Activated T-cell treated with anti-CD3 and anti-CD28 coated beads, Interleukin-2, amount 50 U/mL, for 24 hours (primary cell): ENCODE results near the gene C22orf39.

ENCODE experiments used
- DNase-seq: peaks from one replicate; pipeline ENCODE4 v3.0.0-alpha.2; 2020
- H3K27ac Mint-ChIP-seq: 2 replicates; pipeline ENCODE4 v1.8.0; 2020; ENCODE audit warnings: mild to moderate bottlenecking, mixed read lengths
- H3K27me3 Mint-ChIP-seq: 2 replicates; pipeline ENCODE4 v1.8.0; 2020; ENCODE audit warnings: mixed read lengths
- H3K36me3 Mint-ChIP-seq: 2 replicates; pipeline ENCODE4 v1.8.0; 2020; ENCODE audit warnings: low read depth, mixed read lengths
- H3K4me1 Mint-ChIP-seq: 2 replicates; pipeline ENCODE4 v1.8.0; 2020; ENCODE audit warnings: low read depth, mixed read lengths
- H3K4me3 Mint-ChIP-seq: 2 replicates; pipeline ENCODE4 v1.8.0; 2020; ENCODE audit warnings: mild to moderate bottlenecking, moderate library complexity, mixed read lengths
- H3K9me3 Mint-ChIP-seq: 2 replicates; pipeline ENCODE4 v1.8.0; 2020; ENCODE audit warnings: mixed read lengths

Gene C22orf39

GRCh38 chr22:19480173-19480568 lies 32.7 kb upstream of the C22orf39 start:
- Mint-ChIP-seq H3K9me3 (no peaks in the 10 kb centered on the region), H3K36me3 (peaks cover 77% of the 10 kb centered on the region), H3K27ac (peak overlapping the region; percentile 100), H3K27me3 (no peaks in the 10 kb centered on the region), H3K4me1 (peaks cover 48% of the 10 kb centered on the region), H3K4me3 (peak overlapping the region; percentile 100)
- DNase-seq = no peak

DNA sequence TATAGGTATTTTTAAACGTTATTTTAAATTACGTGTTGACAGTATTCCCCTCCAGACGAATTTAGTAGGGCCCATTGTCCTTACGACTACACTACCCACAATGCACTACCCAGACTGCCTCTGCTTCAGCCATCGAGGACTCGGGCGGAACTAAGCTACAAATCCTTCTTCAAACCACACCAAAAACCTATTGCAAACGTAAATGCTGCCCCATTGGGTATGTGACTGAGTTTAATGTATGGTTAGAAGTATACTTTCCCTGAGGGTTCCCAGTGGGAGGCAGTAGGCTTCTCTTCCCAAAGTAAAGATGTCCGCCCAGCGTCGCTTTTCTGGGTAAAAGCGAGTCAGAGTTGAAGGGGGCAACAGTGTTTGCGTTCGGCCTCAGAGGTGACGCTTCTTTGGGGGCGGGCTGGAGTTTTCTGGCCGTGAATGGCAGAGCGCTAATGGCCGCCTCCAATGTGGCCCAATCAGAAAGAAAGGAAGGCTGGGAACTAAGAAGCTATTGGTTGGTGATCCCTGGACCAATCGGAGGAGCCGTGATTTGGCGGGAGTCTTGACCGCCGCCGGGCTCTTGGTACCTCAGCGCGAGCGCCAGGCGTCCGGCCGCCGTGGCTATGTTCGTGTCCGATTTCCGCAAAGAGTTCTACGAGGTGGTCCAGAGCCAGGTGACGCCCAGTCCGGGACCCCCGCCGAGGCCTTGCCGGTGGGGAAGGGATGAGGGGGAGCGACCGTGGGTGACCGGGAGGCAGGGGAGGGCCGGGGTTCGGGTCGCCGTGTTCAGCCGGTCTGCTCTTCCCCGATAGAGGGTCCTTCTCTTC lies 32.1 kb upstream of the C22orf39 start, which contains the start of gene CDC45:
Gene CDC45, plus strand, starts transcription at position 566 of the 818 bp plus-strand sequence. Its CDS starts 49 bp downstream, at position 615.
- Mint-ChIP-seq H3K27me3 (no peaks in the 10 kb centered on the region), H3K4me3 (peak within 1 kb of the TSS; percentile 100), H3K9me3 (no peaks in the 10 kb centered on the region), H3K36me3 (peaks cover 76% of the 10 kb centered on the region), H3K4me1 (peaks cover 47% of the 10 kb centered on the region), H3K27ac (peak within 1 kb of the TSS; percentile 100)
- peak; percentile 91 for DNase-seq

DNA sequence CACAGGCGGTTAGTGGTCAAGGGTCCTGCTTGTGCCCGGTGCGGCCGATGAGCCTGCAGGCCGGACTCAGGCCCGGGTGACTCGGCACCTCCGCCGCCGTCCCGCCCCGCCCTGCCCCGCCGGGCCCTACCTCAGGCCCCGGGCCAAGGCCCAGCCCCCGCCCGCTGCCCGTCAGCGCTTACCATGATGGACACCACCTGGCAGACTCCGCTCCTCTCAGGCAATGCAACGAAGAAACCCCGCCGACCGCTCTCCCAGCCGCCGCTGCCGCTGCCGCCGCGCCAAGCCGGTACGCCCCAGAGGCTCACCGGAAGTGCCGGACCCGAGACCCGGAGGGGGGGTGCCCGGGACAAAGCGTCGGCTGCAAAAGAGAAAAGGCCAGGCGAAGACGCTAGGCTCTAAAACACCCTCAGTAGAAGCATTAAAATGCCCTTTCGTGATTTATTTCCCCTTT lies 31.4 kb upstream of the C22orf39 start, which contains the start of gene UFD1:
Gene UFD1, minus strand, starts transcription at position 293 of the 454 bp plus-strand sequence. Its CDS starts 108 bp downstream, at position 185.
- Mint-ChIP-seq H3K27ac (peak within 1 kb of the TSS; percentile 100), H3K4me3 (peak within 1 kb of the TSS; percentile 100), H3K36me3 (peaks cover 74% of the 10 kb centered on the region), H3K27me3 (no peaks in the 10 kb centered on the region), H3K9me3 (no peaks in the 10 kb centered on the region), H3K4me1 (peaks cover 46% of the 10 kb centered on the region)
- DNase-seq = peak; percentile 87

- peak overlapping the region; percentile 100 for H3K4me3 Mint-ChIP-seq
- peaks cover 41% of the 10 kb centered on the region for H3K4me1 Mint-ChIP-seq
- no peak for DNase-seq
- no peaks in the 10 kb centered on the region for H3K27me3 Mint-ChIP-seq
- no peaks in the 10 kb centered on the region for H3K9me3 Mint-ChIP-seq
- peak overlapping the region; percentile 87 for H3K27ac Mint-ChIP-seq
- peaks cover 74% of the 10 kb centered on the region for H3K36me3 Mint-ChIP-seq
Observed at GRCh38 chr22:19478045-19478900, 30.8 kb upstream of the C22orf39 start.

DNA sequence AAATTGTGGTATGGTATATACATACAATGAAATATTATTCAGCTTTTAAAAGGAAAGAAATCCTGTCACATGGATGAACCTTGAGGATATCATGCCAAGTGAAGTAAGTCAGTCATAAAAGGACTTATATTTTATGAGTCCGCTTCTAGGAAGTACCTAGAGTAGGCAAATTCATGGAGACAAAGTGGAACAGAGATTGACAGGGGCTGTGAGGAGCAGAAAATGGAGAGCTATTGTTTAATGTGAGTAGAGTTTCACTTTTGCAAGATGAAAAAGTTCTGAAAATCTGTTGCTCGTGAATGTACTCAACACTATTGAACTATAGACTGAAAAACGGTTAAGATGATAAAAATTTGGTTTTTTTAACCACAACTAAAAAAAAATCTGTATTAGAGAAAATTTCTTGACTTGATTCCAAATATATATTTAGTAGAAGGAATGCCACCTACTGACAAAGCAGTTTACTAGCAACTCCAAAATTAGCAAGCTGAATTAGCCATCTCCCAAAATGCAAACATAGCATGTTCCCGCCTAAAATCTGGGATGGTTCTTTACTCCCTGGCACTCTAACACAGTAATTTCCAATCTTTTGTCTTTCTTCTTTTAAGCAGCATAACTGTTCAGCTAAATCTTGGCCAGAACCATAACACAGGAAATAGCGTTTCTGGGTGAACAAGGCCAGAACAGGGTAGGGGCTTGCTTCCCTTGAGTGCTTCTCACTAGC lies 30.0 kb upstream of the C22orf39 start:
- Mint-ChIP-seq H3K36me3 (peaks cover 74% of the 10 kb centered on the region), H3K27ac (peak overlapping the region; percentile 87), H3K4me3 (peak overlapping the region; percentile 100), H3K4me1 (peaks cover 35% of the 10 kb centered on the region), H3K9me3 (no peaks in the 10 kb centered on the region), H3K27me3 (no peaks in the 10 kb centered on the region)
- DNase-seq = no peak

- no peaks in the 10 kb centered on the region for H3K27me3 Mint-ChIP-seq
- no peaks in the 10 kb centered on the region for H3K9me3 Mint-ChIP-seq
- peak overlapping the region; percentile 68 for H3K27ac Mint-ChIP-seq
- peaks cover 35% of the 10 kb centered on the region for H3K4me1 Mint-ChIP-seq
- no peak overlapping the region for H3K4me3 Mint-ChIP-seq
- H3K36me3 Mint-ChIP-seq = peaks cover 78% of the 10 kb centered on the region
- DNase-seq = no peak
Observed at GRCh38 chr22:19476023-19476422, 28.5 kb upstream of the C22orf39 start.

DNA sequence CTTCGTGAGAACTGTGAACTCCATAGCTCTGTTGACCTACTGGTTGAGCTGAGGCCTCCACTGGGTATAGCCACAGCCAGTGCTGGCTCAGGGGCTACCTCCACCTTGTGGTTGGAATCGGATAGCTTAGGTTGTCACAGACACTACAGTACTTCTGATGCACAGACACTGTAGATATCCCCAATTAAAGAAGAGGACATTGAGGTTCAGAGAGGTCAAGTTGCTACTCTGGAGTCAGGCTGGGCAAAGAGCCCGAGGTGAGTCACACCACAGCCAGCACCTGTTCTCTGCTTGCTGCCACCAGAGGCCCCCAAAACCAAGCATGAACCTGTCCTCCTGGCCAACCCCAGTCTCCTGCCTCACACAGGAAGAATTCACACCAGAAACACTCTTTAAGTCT lies 26.1 kb upstream of the C22orf39 start:
- Mint-ChIP-seq H3K36me3 (peaks cover 86% of the 10 kb centered on the region), H3K27me3 (no peaks in the 10 kb centered on the region), H3K4me3 (no peak overlapping the region), H3K4me1 (peaks cover 25% of the 10 kb centered on the region), H3K9me3 (no peaks in the 10 kb centered on the region), H3K27ac (no peak overlapping the region)
- no peak for DNase-seq

DNA sequence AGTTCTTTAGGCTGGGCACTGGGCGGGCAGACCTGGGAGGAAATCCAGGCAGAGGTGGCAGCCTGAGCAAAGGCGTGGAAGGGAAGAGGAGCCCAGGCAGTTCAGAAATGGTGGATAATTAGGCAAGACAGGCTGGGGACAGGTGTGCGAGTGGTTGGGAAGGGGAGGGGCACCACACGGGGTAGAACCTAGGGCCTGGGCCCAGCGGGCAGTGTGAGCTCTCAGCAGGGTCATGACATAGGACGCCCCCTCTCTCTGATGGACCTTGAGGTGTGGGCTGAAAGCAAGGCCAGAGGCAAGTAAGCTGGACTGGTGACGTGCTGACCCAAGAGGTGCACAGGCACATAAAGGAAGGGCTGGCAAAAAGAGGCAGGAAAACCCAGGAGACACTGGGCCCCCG lies 24.7 kb upstream of the C22orf39 start:
- peaks cover 90% of the 10 kb centered on the region for H3K36me3 Mint-ChIP-seq
- no peak for DNase-seq
- no peaks in the 10 kb centered on the region for H3K27me3 Mint-ChIP-seq
- H3K27ac Mint-ChIP-seq = no peak overlapping the region
- H3K4me1 Mint-ChIP-seq = peaks cover 17% of the 10 kb centered on the region
- H3K4me3 Mint-ChIP-seq = no peak overlapping the region
- H3K9me3 Mint-ChIP-seq = no peaks in the 10 kb centered on the region

- Mint-ChIP-seq H3K27ac (no peak overlapping the region), H3K4me1 (peaks cover 14% of the 10 kb centered on the region), H3K27me3 (no peaks in the 10 kb centered on the region), H3K4me3 (no peak overlapping the region), H3K36me3 (peaks cover 94% of the 10 kb centered on the region), H3K9me3 (no peaks in the 10 kb centered on the region)
- no peak for DNase-seq
Observed at GRCh38 chr22:19471572-19471971, 24.1 kb upstream of the C22orf39 start.

DNA sequence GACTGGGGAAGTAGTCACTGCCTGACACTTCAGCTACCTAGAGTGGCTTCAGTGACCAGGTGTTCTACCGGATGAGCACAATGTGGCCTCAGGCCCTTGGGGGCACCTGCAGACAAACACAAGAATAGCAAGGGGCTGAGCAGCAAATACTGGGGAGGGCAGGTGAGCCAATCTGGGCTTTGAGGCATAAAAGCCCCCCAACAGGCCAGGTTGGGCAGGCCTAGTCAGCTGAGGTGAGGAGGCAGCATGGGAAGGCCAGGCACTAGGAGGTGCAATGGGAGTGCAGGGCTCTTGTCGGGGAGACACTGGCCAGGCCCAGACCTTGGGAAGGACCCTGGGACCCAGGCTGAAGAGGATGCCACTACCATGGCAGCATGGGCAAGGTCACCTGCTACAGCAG lies 22.5 kb upstream of the C22orf39 start:
- Mint-ChIP-seq H3K4me1 (peaks cover 2% of the 10 kb centered on the region), H3K27me3 (no peaks in the 10 kb centered on the region), H3K36me3 (peaks cover 96% of the 10 kb centered on the region), H3K4me3 (no peak overlapping the region), H3K9me3 (no peaks in the 10 kb centered on the region), H3K27ac (no peak overlapping the region)
- no peak for DNase-seq

DNA sequence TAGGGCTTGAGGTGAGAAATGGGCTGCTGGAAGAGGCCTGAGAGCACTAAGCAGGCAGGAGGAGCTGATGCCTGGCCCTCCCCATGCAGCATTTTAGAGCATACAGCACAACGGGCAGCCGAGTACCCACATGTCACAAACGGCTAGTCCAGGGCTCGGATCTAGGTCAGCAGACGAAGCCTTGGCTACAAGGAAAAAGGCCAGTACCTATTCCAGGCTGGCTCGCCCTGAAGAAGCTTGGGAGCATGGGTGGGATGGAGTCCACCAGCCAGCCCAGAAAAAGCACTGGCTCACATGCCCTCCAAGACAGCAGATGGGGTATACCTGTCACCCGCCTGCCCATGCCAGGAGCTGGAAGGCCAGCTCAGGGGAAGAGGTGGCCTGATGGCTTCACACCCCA lies 21.9 kb upstream of the C22orf39 start:
- H3K4me3 Mint-ChIP-seq = no peak overlapping the region
- no peak for DNase-seq
- peaks cover 97% of the 10 kb centered on the region for H3K36me3 Mint-ChIP-seq
- peaks cover 2% of the 10 kb centered on the region for H3K4me1 Mint-ChIP-seq
- no peak overlapping the region for H3K27ac Mint-ChIP-seq
- H3K27me3 Mint-ChIP-seq = no peaks in the 10 kb centered on the region
- H3K9me3 Mint-ChIP-seq = no peaks in the 10 kb centered on the region

GRCh38 chr22:19467912-19468311 lies 20.4 kb upstream of the C22orf39 start:
- H3K4me3 Mint-ChIP-seq = no peak overlapping the region
- H3K9me3 Mint-ChIP-seq = no peaks in the 10 kb centered on the region
- no peaks in the 10 kb centered on the region for H3K4me1 Mint-ChIP-seq
- H3K27ac Mint-ChIP-seq = no peak overlapping the region
- H3K36me3 Mint-ChIP-seq = peaks cover 97% of the 10 kb centered on the region
- DNase-seq = no peak
- H3K27me3 Mint-ChIP-seq = no peaks in the 10 kb centered on the region

DNA sequence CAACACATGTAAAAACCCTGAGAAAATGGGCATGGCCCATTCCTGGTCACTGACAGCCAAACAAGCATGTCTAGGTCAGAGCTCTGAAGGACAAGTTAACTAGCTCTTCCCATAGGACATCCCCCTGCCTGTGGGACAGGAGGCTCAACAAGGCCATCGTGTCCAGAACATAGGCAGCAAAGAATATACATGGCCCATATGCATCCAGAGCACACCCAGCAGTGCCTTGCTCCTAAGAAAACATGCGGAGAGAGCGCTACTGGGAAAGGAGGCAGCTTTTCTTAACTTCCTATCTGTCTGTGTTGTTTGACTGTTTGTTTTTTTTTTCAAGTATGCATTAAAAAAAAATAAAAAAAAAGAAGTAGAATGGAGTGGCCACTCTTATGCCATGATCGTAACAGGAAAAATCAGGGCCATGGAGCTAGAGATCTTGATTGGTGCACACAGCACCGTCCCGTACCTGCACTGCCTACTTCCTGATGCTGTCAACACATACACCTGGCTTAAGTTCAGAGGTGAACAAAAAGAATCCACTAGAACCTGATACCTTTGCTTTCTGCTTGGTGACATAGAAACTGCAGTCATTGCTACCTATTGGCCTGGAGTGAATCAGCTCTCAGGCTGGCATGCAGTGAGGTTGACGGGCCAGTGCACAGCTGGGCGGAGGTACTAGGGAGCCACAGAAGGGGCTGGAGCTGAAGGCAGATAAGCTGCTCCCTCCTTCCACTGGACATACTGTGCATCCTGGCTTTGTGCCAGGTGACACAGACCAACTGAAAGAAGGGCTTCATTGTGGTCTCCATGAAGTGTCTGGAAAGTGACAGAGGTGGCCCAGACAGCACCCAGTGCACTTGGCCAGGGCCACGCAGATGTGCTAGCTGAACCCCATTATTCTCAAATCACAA lies 19.6 kb upstream of the C22orf39 start:
- Mint-ChIP-seq H3K36me3 (peaks cover 95% of the 10 kb centered on the region), H3K4me3 (no peak overlapping the region), H3K27ac (no peak overlapping the region), H3K4me1 (no peaks in the 10 kb centered on the region), H3K9me3 (no peaks in the 10 kb centered on the region), H3K27me3 (no peaks in the 10 kb centered on the region)
- DNase-seq = no peak
